Loucy (cell line): ENCODE measurements around the gene PHEX.

Source experiments
- H2AFZ ChIP-seq: fragments of 200-600 bp; sonication (generic); 2 replicates; pipeline ENCODE4 v1.6.0; 2016; ENCODE audit warnings: antibody characterized with exemption, mild to moderate bottlenecking, low read length, moderate library complexity
- H3F3A ChIP-seq: fragments of 200-600 bp; 2 replicates; pipeline ENCODE4 v1.6.0; 2016; ENCODE audit warnings: antibody characterized with exemption, low read depth, mild to moderate bottlenecking
- H3K27me3 ChIP-seq: fragments of 200-600 bp; sonication (generic); 2 replicates; pipeline ENCODE4 v1.6.1; 2014; ENCODE audit warnings: low read length, mild to moderate bottlenecking; ENCODE audit not compliant: insufficient read depth, poor library complexity, severe bottlenecking
- H3K36me3 ChIP-seq: fragments of 200-600 bp; sonication (generic); 2 replicates; pipeline ENCODE4 v1.6.1; 2016; ENCODE audit warnings: low read length; ENCODE audit not compliant: insufficient read depth
- H3K4me1 ChIP-seq: fragments of 200-600 bp; sonication (generic); 2 replicates; pipeline ENCODE4 v1.5.1; 2014; ENCODE audit warnings: low read length, mild to moderate bottlenecking; ENCODE audit not compliant: insufficient read depth, poor library complexity, severe bottlenecking
- H3K4me2 ChIP-seq: fragments of 200-600 bp; sonication (generic); 2 replicates; pipeline ENCODE4 v1.6.0; 2014; ENCODE audit warnings: antibody characterized with exemption, low read length, low read depth, mild to moderate bottlenecking; ENCODE audit not compliant: poor library complexity, severe bottlenecking
- H3K4me3 ChIP-seq: fragments of 200-600 bp; sonication (generic); 2 replicates; pipeline ENCODE4 v1.5.1; 2014; ENCODE audit warnings: low read length, mild to moderate bottlenecking, mixed read lengths; ENCODE audit not compliant: poor library complexity, severe bottlenecking
- H3K79me2 ChIP-seq: fragments of 200-600 bp; sonication (generic); 2 replicates; pipeline ENCODE4 v1.6.1; 2014; ENCODE audit warnings: low read length; ENCODE audit not compliant: insufficient read depth
- H3K9ac ChIP-seq: fragments of 200-600 bp; sonication (generic); 2 replicates; pipeline ENCODE4 v1.6.0; 2014; ENCODE audit warnings: mild to moderate bottlenecking, low read depth, low read length, moderate library complexity; ENCODE audit not compliant: poor library complexity, severe bottlenecking
- H3K9me2 ChIP-seq: fragments of 200-600 bp; sonication (generic); replicated peaks from 2 replicates; pipeline ENCODE4 v1.6.1; 2016; ENCODE audit warnings: low read depth, low read length, mixed read lengths
- H3K9me3 ChIP-seq: fragments of 200-600 bp; sonication (generic); 2 replicates; pipeline ENCODE4 v1.6.1; 2014; ENCODE audit warnings: mild to moderate bottlenecking, antibody characterized with exemption, low read length, low read depth; ENCODE audit not compliant: insufficient read depth
- H4K20me1 ChIP-seq: fragments of 200-600 bp; sonication (generic); 2 replicates; pipeline ENCODE4 v1.6.0; 2014; ENCODE audit warnings: antibody characterized with exemption, low read length, mild to moderate bottlenecking; ENCODE audit not compliant: insufficient read depth, poor library complexity, severe bottlenecking
- EZH2phosphoT487 ChIP-seq: fragments of 200-600 bp; IDR thresholded peaks from 2 replicates; pipeline ENCODE4 v1.6.1; 2018; ENCODE audit warnings: antibody characterized with exemption, mild to moderate bottlenecking, moderate library complexity, borderline replicate concordance
- TF ChIP-seq, protein P1 (sequence below): fragments of 200-600 bp; sonication (generic); conservative IDR thresholded peaks from 2 replicates; pipeline ENCODE4 v1.5.1; 2014; ENCODE audit warnings: mild to moderate bottlenecking, antibody characterized with exemption, low read length

The PHEX gene

DNA sequence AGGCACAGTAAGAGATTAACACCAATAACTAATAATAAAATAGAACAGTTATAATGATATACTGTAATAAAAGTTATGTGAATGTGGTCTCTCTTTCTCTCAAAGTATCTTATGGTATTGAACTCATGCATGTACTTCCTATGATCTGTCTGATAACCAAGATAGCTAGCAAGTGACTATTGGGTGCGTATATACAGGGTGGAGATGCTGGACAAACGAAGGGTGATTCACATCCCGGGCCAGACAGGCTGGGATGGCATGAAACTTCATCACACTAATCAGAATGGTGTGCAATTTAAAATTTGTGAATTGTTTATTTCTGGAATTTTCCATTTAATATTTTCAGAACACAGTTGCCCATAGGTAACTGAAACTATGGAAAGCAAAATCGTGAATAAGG is 96.8 kb downstream of the PHEX start:
- no peak for TF ChIP-seq EZH2phosphoT487
- TF ChIP-seq, protein P1, sequence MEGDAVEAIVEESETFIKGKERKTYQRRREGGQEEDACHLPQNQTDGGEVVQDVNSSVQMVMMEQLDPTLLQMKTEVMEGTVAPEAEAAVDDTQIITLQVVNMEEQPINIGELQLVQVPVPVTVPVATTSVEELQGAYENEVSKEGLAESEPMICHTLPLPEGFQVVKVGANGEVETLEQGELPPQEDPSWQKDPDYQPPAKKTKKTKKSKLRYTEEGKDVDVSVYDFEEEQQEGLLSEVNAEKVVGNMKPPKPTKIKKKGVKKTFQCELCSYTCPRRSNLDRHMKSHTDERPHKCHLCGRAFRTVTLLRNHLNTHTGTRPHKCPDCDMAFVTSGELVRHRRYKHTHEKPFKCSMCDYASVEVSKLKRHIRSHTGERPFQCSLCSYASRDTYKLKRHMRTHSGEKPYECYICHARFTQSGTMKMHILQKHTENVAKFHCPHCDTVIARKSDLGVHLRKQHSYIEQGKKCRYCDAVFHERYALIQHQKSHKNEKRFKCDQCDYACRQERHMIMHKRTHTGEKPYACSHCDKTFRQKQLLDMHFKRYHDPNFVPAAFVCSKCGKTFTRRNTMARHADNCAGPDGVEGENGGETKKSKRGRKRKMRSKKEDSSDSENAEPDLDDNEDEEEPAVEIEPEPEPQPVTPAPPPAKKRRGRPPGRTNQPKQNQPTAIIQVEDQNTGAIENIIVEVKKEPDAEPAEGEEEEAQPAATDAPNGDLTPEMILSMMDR, result no peak
- Histone ChIP-seq H2AFZ (no peak overlapping the region), H3K4me3 (no peak overlapping the region), H3K9me2 (no peaks in the 10 kb centered on the region), H3K36me3 (no peaks in the 10 kb centered on the region), H4K20me1 (no peaks in the 10 kb centered on the region), H3F3A (no peaks in the 10 kb centered on the region), H3K79me2 (no peaks in the 10 kb centered on the region), H3K9ac (no peak overlapping the region), H3K4me1 (no peaks in the 10 kb centered on the region), H3K27me3 (no peaks in the 10 kb centered on the region), H3K9me3 (no peaks in the 10 kb centered on the region), H3K4me2 (no peak overlapping the region)

DNA sequence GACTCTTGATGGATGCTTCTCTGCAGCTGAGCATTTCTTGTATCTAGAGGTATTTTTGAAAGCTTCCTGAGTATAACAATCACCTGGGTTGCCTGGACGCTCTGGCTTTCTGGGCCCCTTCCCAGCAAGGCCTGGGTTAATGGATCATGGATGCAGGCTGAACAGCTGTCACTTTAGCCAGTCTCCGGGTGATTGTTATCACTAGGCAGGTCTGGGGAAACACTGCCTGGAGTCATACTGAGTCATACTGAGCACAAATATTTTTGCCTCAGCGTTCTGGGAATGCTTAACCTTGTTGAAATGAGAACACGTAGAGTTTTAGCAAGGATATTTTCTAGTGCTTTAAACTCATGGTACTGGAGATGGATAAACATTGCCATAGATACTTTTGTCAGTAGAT is 102.6 kb downstream of the PHEX start:
- no peak overlapping the region for H3K4me3 ChIP-seq
- no peak overlapping the region for H3K4me2 ChIP-seq

DNA sequence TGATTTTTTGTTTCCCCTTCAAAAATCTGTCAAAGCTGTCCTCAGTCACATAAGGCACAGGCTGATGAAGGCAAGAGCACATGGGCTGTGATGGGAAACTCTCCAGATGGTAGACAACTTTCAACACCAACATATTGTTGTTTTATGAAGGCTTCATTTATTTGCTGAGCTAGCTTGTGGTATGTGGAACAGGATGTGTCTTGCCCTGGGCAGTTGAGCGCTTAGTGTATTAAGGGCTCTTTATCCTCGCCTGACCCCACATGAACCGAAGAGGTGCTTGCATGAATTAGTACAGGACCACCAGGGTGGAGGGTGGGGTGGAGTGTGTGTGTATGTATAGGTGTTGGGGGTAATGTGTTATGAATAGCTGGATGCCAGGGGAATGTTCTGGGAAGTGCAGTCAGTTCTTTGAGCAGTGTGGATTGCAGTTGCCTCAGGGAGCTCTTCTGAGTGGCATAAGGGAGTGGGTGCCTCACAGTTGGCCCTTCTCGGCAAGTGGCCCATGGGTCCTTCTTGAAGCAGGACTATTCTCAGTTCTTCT is 103.1 kb downstream of the PHEX start:
- Histone ChIP-seq H2AFZ (no peak overlapping the region), H3F3A (no peaks in the 10 kb centered on the region), H3K9me3 (no peaks in the 10 kb centered on the region), H3K9ac (no peak overlapping the region), H3K36me3 (no peaks in the 10 kb centered on the region), H3K4me3 (no peak overlapping the region), H3K4me1 (no peaks in the 10 kb centered on the region), H3K79me2 (no peaks in the 10 kb centered on the region), H3K27me3 (no peaks in the 10 kb centered on the region), H3K4me2 (no peak overlapping the region), H4K20me1 (no peaks in the 10 kb centered on the region), H3K9me2 (no peaks in the 10 kb centered on the region)
- TF ChIP-seq, protein P1, result no peak
- no peak for TF ChIP-seq EZH2phosphoT487

More for the DNA sequence above, 102.6 kb downstream of the PHEX start:
- no peak overlapping the region for H3K9ac ChIP-seq
- no peaks in the 10 kb centered on the region for H3F3A ChIP-seq
- H3K79me2 ChIP-seq, result no peaks in the 10 kb centered on the region
- TF ChIP-seq, protein P1, result no peak
- TF ChIP-seq EZH2phosphoT487, result no peak
- no peak overlapping the region for H2AFZ ChIP-seq
- H3K9me3 ChIP-seq, result no peaks in the 10 kb centered on the region
- no peaks in the 10 kb centered on the region for H3K36me3 ChIP-seq
- no peaks in the 10 kb centered on the region for H4K20me1 ChIP-seq
- no peaks in the 10 kb centered on the region for H3K4me1 ChIP-seq
- no peaks in the 10 kb centered on the region for H3K9me2 ChIP-seq
- no peaks in the 10 kb centered on the region for H3K27me3 ChIP-seq
